OCI-LY3 (cell line): ENCODE results near the gene DOCK4.

Source experiments
- H2AFZ ChIP-seq: fragments of 200-600, 300-600 bp; shearing (Covaris generic); 2 replicates; pipeline ENCODE4 v1.6.0; 2014; ENCODE audit warnings: antibody characterized with exemption, low read depth, low read length
- H3K27ac ChIP-seq: fragments of 200-600, 300-600 bp; sonication (generic); 2 replicates; pipeline ENCODE4 v1.5.1; 2014; ENCODE audit warnings: mild to moderate bottlenecking, low read length, moderate library complexity, mixed read lengths
- H3K27me3 ChIP-seq: fragments of 200-600, 300-600 bp; sonication (generic); 2 replicates; pipeline ENCODE4 v1.6.1; 2014; ENCODE audit warnings: low read depth, low read length, mixed read lengths
- H3K36me3 ChIP-seq: fragments of 200-600, 300-600 bp; sonication (generic); replicated peaks from 2 replicates; pipeline ENCODE3; 2014; ENCODE audit warnings: low read depth, low read length, mixed read lengths
- H3K4me1 ChIP-seq: fragments of 300-600, 200-600 bp; sonication (generic); 2 replicates; pipeline ENCODE4 v1.6.1; 2014; ENCODE audit warnings: low read length, mixed read lengths
- H3K4me2 ChIP-seq: fragments of 200-600, 300-600 bp; sonication (generic); 2 replicates; pipeline ENCODE4 v1.6.1; 2014; ENCODE audit warnings: low read length, mixed read lengths
- H3K4me3 ChIP-seq: fragments of 300-600, 200-600 bp; sonication (generic); 2 replicates; pipeline ENCODE4 v1.5.1; 2014; ENCODE audit warnings: antibody characterized with exemption, mild to moderate bottlenecking, low read length, moderate library complexity
- H3K79me2 ChIP-seq: fragments of 300-600, 200-600 bp; shearing (Covaris generic); 2 replicates; pipeline ENCODE4 v1.6.1; 2014; ENCODE audit warnings: mild to moderate bottlenecking, low read length, mixed read lengths
- H3K9ac ChIP-seq: fragments of 300-600, 200-600 bp; shearing (Covaris generic); 2 replicates; pipeline ENCODE4 v1.6.0; 2014; ENCODE audit warnings: mild to moderate bottlenecking, low read length, moderate library complexity
- H3K9me3 ChIP-seq: fragments of 200-600, 300-600 bp; shearing (Covaris generic); 2 replicates; pipeline ENCODE4 v1.6.1; 2014; ENCODE audit warnings: low read length, mixed read lengths; ENCODE audit not compliant: insufficient read depth
- H4K20me1 ChIP-seq: fragments of 200-600, 300-600 bp; sonication (generic); 2 replicates; pipeline ENCODE4 v1.6.1; 2016; ENCODE audit warnings: low read length, mixed read lengths; ENCODE audit not compliant: insufficient read depth
- EZH2phosphoT487 ChIP-seq: fragments of 200-600 bp; shearing (Covaris generic); IDR thresholded peaks from 2 replicates; pipeline ENCODE4 v1.6.1; 2018; ENCODE audit warnings: antibody characterized with exemption, mixed run types, low read depth
- TF ChIP-seq, protein P1 (sequence below): fragments of 200-600, 300-600 bp; sonication (generic); IDR thresholded peaks from 2 replicates; pipeline ENCODE4 v1.5.1; 2014; ENCODE audit warnings: antibody characterized with exemption, low read length, low read depth

Gene DOCK4

DNA sequence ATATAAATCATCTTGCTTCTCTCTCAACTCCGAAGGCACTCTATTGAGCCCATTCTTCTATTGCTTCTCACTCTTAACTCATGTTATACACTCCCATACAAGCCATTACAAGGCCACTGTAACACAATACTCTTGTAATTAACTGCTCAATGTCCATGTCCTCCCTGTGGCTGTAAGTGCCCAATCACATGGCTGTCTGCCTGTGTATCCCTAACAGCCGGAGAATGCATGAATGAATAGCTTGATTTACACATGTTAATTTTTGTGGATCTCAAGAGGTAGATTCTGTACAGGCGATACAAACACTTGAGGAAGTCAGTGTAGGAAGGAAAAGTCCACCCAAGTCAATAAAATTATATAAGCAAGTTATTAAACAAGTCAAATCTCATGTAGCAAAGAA lies 215.6 kb downstream of the DOCK4 start:
- Histone ChIP-seq H3K9ac (no peak overlapping the region), H2AFZ (no peak overlapping the region), H3K27me3 (no peaks in the 10 kb centered on the region), H3K36me3 (no peaks in the 10 kb centered on the region), H4K20me1 (no peaks in the 10 kb centered on the region), H3K79me2 (no peaks in the 10 kb centered on the region), H3K4me1 (peaks cover 12% of the 10 kb centered on the region; the same call in 1 of the 2 replicates), H3K4me3 (no peak overlapping the region), H3K27ac (no peak overlapping the region), H3K4me2 (no peak overlapping the region), H3K9me3 (no peaks in the 10 kb centered on the region)
- TF ChIP-seq, protein P1, sequence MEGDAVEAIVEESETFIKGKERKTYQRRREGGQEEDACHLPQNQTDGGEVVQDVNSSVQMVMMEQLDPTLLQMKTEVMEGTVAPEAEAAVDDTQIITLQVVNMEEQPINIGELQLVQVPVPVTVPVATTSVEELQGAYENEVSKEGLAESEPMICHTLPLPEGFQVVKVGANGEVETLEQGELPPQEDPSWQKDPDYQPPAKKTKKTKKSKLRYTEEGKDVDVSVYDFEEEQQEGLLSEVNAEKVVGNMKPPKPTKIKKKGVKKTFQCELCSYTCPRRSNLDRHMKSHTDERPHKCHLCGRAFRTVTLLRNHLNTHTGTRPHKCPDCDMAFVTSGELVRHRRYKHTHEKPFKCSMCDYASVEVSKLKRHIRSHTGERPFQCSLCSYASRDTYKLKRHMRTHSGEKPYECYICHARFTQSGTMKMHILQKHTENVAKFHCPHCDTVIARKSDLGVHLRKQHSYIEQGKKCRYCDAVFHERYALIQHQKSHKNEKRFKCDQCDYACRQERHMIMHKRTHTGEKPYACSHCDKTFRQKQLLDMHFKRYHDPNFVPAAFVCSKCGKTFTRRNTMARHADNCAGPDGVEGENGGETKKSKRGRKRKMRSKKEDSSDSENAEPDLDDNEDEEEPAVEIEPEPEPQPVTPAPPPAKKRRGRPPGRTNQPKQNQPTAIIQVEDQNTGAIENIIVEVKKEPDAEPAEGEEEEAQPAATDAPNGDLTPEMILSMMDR, result no peak
- no peak for TF ChIP-seq EZH2phosphoT487

DNA sequence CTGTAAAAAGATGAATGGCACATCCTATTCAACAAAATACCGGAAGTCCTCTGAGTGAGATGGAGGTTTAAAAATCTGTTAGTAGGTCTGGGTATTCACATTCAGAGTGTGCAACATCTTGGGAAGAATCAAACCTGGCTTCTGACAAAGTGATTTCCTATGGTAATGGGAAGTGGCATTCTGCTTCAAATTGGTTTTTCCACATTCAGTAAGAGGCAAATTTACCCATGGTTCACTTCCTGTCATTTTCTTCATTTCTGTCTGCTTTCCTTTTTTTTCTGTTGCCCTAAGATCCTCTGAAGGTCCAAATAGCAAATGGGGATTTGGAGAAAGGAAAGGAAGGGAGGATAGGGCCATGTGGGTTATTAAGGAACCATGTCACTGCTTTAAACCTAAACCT lies 218.3 kb downstream of the DOCK4 start:
- Histone ChIP-seq H3K79me2 (no peaks in the 10 kb centered on the region), H4K20me1 (no peaks in the 10 kb centered on the region), H3K27ac (no peak overlapping the region), H3K27me3 (no peaks in the 10 kb centered on the region), H3K9ac (no peak overlapping the region), H3K36me3 (no peaks in the 10 kb centered on the region), H3K4me2 (no peak overlapping the region), H3K4me3 (no peak overlapping the region), H2AFZ (peak overlapping the region; percentile 79; the same call in 1 of the 2 replicates), H3K4me1 (peaks cover 12% of the 10 kb centered on the region; the same call in 1 of the 2 replicates), H3K9me3 (no peaks in the 10 kb centered on the region)
- TF ChIP-seq, protein P1, result no peak
- no peak for TF ChIP-seq EZH2phosphoT487

DNA sequence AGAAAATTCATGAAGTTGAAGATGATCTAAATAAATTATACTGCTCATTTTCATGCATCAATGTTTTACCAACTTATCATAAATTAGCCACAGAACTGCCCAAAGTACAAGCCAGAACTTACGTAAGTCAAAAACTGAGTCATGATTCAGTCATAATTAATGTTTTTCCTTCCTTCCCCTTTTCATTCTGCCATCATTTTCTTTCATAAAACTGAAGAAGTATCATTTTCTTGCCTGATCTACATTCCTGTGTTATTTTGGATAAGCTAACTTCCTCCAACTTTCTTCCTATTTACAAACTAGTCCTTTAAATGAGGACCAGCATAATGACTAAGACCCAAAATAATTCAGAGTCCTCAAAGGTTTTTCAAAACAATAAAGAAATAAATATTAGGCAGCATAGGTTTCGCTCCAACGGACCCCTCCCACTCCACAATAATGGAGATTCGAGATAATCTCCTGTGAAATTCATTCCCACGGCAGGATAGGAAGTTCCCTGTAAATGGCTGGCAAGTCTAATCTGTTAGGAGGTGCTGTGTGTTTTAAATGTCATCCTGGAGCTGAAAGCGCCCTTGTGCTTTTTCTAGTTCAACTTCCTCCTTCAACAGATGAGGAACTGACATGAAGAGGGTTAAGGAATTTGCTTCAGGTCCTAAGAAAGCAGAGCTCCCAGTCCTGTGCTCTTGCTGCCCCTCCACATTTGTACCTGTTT lies 218.9 kb downstream of the DOCK4 start:
- H3K27ac ChIP-seq, result no peak overlapping the region
- H3K9ac ChIP-seq, result no peak overlapping the region
- H3K4me2 ChIP-seq, result no peak overlapping the region; the same call in 1 of the 2 replicates
- no peaks in the 10 kb centered on the region for H3K36me3 ChIP-seq
- no peaks in the 10 kb centered on the region for H3K27me3 ChIP-seq
- H2AFZ ChIP-seq, result peak overlapping the region; percentile 79; the same call in 1 of the 2 replicates
- TF ChIP-seq EZH2phosphoT487, result no peak
- TF ChIP-seq, protein P1, result no peak
- H3K4me3 ChIP-seq, result no peak overlapping the region
- H3K79me2 ChIP-seq, result no peaks in the 10 kb centered on the region
- H4K20me1 ChIP-seq, result no peaks in the 10 kb centered on the region
- H3K9me3 ChIP-seq, result no peaks in the 10 kb centered on the region
- H3K4me1 ChIP-seq, result peaks cover 12% of the 10 kb centered on the region; the same call in 1 of the 2 replicates

DNA sequence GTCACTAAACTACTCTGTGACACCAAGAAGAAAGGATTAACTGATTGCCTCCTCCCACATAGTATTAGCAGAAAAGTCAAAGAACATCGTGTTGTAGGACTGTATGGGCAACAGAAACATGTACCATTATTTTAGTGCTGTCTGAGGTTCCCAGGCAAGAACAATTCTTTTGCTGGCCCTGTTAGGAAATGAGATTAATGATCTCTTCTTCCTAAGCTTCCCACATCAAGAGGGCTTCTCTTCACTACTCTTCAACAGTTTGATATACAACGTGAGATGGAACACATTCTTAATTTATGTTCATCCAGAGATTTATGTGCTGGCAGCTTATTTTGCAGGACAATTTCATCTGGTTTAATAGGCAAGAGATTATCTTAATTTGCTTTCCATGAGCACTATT lies 219.6 kb downstream of the DOCK4 start:
- H3K9me3 ChIP-seq, result no peaks in the 10 kb centered on the region
- TF ChIP-seq EZH2phosphoT487, result no peak
- TF ChIP-seq, protein P1, result no peak
- no peaks in the 10 kb centered on the region for H4K20me1 ChIP-seq
- peaks cover 12% of the 10 kb centered on the region; the same call in 1 of the 2 replicates for H3K4me1 ChIP-seq
- H3K36me3 ChIP-seq, result no peaks in the 10 kb centered on the region
- H3K9ac ChIP-seq, result no peak overlapping the region
- H3K27ac ChIP-seq, result no peak overlapping the region
- no peak overlapping the region for H3K4me3 ChIP-seq
- no peaks in the 10 kb centered on the region for H3K27me3 ChIP-seq
- no peak overlapping the region for H2AFZ ChIP-seq
- H3K4me2 ChIP-seq, result no peak overlapping the region
- H3K79me2 ChIP-seq, result no peaks in the 10 kb centered on the region
